ENCODE measurements around the gene SETD2.
"Not testable (repeated sequence)": the region's sequence is repeated elsewhere in the genome, so short reads cannot be mapped to it uniquely, and the experiment has no call there.

GRCh38 chr3:47140973-47141461, 22.9 kb downstream of the SETD2 start:
- not testable (repeated sequence) for TF ChIP-seq CTCF (conservative IDR thresholded peaks at IDR 0.05; ENCODE audit: low read depth, low read length); EZH2 (IDR thresholded peaks at IDR 0.05; ENCODE audit: low read length, unreplicated experiment)
